ENCODE measurements around the gene MTCL3.

The MTCL3 gene

GRCh38 chr6:127566119-127566518 lies 47.0 kb upstream of the MTCL3 start:
- Histone ChIP-seq H3K9me3 (ENCODE audit: control insufficient read depth in 1 of 2, insufficient read depth in 1 of 2, low read length in 2 of 2) (no peaks in the 10 kb centered on the region), H3K36me3 (ENCODE audit: insufficient read depth, low read length) (no peaks in the 10 kb centered on the region), H3K27me3 (ENCODE audit: control insufficient read depth in 1 of 2, insufficient read depth in 2 of 2, low read length in 2 of 2) (no peaks in the 10 kb centered on the region), H3K4me1 (ENCODE audit: insufficient read depth, low read length) (no peaks in the 10 kb centered on the region), H3K4me3 (ENCODE audit: low read length) (no peak overlapping the region), H3K27ac (ENCODE audit: low read depth in 1 of 2, low read length in 2 of 2) (no peak overlapping the region)
- intact Hi-C loops (cut with DNase I, micrococcal nuclease): no loop called here
- no peak overlapping the region for H3K4me3 Mint-ChIP-seq
- no peaks in the 10 kb centered on the region for H3K9me3 Mint-ChIP-seq
- peaks cover 4% of the 10 kb centered on the region for H3K4me1 Mint-ChIP-seq (ENCODE audit: low read depth)
- ChIA-PET POLR2A (no interaction called here), CTCF (no interaction called here)
- no peak for TF ChIP-seq CTCF (IDR thresholded peaks at IDR 0.05)
- H3K27me3 Mint-ChIP-seq: peaks cover 5% of the 10 kb centered on the region
- ATAC-seq (ENCODE audit: poor library complexity) (no peak), DNase-seq (no peak)
- no peak overlapping the region for H3K27ac Mint-ChIP-seq
- no peaks in the 10 kb centered on the region for H3K36me3 Mint-ChIP-seq (ENCODE audit: low read depth)

DNA sequence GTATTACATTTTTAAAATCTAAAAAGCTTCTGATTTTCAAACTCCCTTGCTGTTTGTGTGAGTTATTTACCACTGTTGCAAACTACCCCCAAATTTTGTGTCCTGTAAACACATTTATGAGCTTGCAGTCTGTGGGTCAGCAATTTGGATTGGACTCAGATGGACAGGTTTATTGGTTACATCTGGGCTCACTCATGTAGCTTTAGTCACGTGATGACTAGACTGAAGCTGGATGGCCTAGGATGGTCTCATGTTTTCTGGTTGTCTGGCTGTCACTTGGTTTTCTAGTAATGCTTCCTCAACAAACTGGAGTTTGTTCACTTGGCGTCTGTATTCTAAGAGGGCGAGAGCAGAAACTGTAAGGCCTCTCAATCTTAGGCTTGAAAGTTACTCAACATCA lies 45.6 kb upstream of the MTCL3 start:
- H3K27me3 Mint-ChIP-seq: peaks cover 5% of the 10 kb centered on the region
- H3K9me3 ChIP-seq (ENCODE audit: control insufficient read depth in 1 of 2, insufficient read depth in 1 of 2, low read length in 2 of 2): no peaks in the 10 kb centered on the region
- H3K4me3 Mint-ChIP-seq: no peak overlapping the region
- intact Hi-C loops (cut with DNase I, micrococcal nuclease): no loop called here
- TF ChIP-seq CTCF (IDR thresholded peaks at IDR 0.05): no peak
- no peaks in the 10 kb centered on the region for H3K9me3 Mint-ChIP-seq
- DNase-seq: no peak
- H3K27me3 ChIP-seq (ENCODE audit: control insufficient read depth in 1 of 2, insufficient read depth in 2 of 2, low read length in 2 of 2): no peaks in the 10 kb centered on the region
- H3K4me1 ChIP-seq (ENCODE audit: insufficient read depth, low read length): no peaks in the 10 kb centered on the region
- H3K4me1 Mint-ChIP-seq (ENCODE audit: low read depth): no peaks in the 10 kb centered on the region
- no peak for ATAC-seq (ENCODE audit: poor library complexity)
- no peak overlapping the region for H3K27ac ChIP-seq (ENCODE audit: low read depth in 1 of 2, low read length in 2 of 2)
- H3K4me3 ChIP-seq (ENCODE audit: low read length): no peak overlapping the region
- CTCF ChIA-PET: interaction anchor here (1.0 kb wide), 1 partner anchor 11 kb away, joined by 3 read pairs; no protein-coding TSS in a partner anchor
- H3K36me3 ChIP-seq (ENCODE audit: insufficient read depth, low read length): no peaks in the 10 kb centered on the region
- POLR2A ChIA-PET: no interaction called here
- no peak overlapping the region for H3K27ac Mint-ChIP-seq
- no peaks in the 10 kb centered on the region for H3K36me3 Mint-ChIP-seq (ENCODE audit: low read depth)

- Histone ChIP-seq H3K36me3 (ENCODE audit: insufficient read depth, low read length) (no peaks in the 10 kb centered on the region), H3K4me1 (ENCODE audit: insufficient read depth, low read length) (no peaks in the 10 kb centered on the region), H3K9me3 (ENCODE audit: control insufficient read depth in 1 of 2, insufficient read depth in 1 of 2, low read length in 2 of 2) (no peaks in the 10 kb centered on the region), H3K4me3 (ENCODE audit: low read length) (no peak overlapping the region), H3K27me3 (ENCODE audit: control insufficient read depth in 1 of 2, insufficient read depth in 2 of 2, low read length in 2 of 2) (no peaks in the 10 kb centered on the region), H3K27ac (ENCODE audit: low read depth in 1 of 2, low read length in 2 of 2) (no peak overlapping the region)
- Mint-ChIP-seq H3K4me3 (no peak overlapping the region), H3K4me1 (ENCODE audit: low read depth) (no peaks in the 10 kb centered on the region), H3K27me3 (peaks cover 14% of the 10 kb centered on the region), H3K9me3 (no peaks in the 10 kb centered on the region), H3K36me3 (ENCODE audit: low read depth) (no peaks in the 10 kb centered on the region), H3K27ac (no peak overlapping the region)
- intact Hi-C loops (cut with DNase I, micrococcal nuclease): no loop called here
- CTCF ChIA-PET: no interaction called here
- ATAC-seq (ENCODE audit: poor library complexity): no peak
- no peak for DNase-seq
- POLR2A ChIA-PET: no interaction called here
- TF ChIP-seq CTCF (IDR thresholded peaks at IDR 0.05): no peak
These were observed 42.5 kb upstream of the MTCL3 start for GRCh38 chr6:127561660-127562059.

Measured in CD4-positive, alpha-beta T cell (primary cell).